Coronary artery (tissue), 2 donors: ENCODE measurements around the gene EIF4E1B.
A peak's percentile ranks its signal among the peaks of the same experiment; 100 is the strongest.
"Not testable (repeated sequence)": the region's sequence is repeated elsewhere in the genome, so short reads cannot be mapped to it uniquely, and the experiment has no call there.

Experiments
- DNase-seq: peaks from one replicate; pipeline ENCODE4 v3.0.0-alpha.2; 2017; ENCODE audit warnings: low spot score
- H3K27ac ChIP-seq, 2 donors: fragments of 200-600 bp; sonication (generic); one replicate each; pipeline ENCODE4 v1.5.1; 2016 to 2019
- H3K4me3 ChIP-seq: fragments of 200-600 bp; sonication (generic); 2 replicates; pipeline ENCODE4 v1.5.1; 2016; ENCODE audit warnings: mild to moderate bottlenecking, moderate library complexity
- TF ChIP-seq, protein P1 (sequence below): fragments of 200-600 bp; sonication (generic); IDR thresholded peaks from one replicate; pipeline ENCODE4 v1.5.1; 2019; ENCODE audit warnings: antibody characterized with exemption

The EIF4E1B gene

DNA sequence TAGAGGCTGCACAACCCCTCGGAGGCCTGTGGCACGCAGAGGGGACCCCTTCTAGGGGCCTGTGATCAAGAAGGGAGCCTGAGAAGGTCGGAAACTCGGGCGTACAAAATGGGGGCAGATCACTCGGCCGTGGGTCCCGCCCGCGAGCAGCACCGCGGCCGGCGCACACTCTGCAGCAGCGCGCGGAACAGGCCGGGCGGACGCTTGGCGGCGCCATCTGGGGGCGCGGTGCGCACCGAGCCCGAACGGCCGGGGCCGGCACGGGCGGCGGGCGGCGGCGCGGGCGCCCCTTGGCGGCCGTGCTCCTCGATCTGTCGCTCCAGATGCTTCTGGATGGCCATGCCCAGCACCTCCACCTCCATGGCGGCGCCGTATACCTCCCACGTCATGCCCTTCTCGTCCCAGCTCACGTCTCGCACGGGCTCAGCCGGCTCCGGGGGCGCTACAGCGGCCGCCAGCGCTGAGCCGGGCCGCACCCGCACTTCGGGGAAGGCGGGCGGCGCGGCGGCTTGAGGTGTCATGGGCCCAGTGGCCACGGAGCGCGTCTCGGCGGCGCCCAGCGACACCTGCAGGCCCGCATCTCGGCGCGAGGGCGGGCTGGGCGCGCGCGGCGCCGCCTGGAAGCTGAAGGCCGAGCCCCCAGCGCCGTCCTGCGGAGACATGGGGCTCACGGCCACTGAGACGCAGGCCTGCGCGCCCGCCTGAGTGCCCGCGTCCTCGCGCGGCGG is 33.6 kb upstream of the EIF4E1B start:
- TF ChIP-seq, protein P1, sequence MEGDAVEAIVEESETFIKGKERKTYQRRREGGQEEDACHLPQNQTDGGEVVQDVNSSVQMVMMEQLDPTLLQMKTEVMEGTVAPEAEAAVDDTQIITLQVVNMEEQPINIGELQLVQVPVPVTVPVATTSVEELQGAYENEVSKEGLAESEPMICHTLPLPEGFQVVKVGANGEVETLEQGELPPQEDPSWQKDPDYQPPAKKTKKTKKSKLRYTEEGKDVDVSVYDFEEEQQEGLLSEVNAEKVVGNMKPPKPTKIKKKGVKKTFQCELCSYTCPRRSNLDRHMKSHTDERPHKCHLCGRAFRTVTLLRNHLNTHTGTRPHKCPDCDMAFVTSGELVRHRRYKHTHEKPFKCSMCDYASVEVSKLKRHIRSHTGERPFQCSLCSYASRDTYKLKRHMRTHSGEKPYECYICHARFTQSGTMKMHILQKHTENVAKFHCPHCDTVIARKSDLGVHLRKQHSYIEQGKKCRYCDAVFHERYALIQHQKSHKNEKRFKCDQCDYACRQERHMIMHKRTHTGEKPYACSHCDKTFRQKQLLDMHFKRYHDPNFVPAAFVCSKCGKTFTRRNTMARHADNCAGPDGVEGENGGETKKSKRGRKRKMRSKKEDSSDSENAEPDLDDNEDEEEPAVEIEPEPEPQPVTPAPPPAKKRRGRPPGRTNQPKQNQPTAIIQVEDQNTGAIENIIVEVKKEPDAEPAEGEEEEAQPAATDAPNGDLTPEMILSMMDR, result no peak
- Histone ChIP-seq H3K27ac (no peak overlapping the region), H3K4me3 (peak overlapping the region; percentile 68)
- DNase-seq, result no peak

DNA sequence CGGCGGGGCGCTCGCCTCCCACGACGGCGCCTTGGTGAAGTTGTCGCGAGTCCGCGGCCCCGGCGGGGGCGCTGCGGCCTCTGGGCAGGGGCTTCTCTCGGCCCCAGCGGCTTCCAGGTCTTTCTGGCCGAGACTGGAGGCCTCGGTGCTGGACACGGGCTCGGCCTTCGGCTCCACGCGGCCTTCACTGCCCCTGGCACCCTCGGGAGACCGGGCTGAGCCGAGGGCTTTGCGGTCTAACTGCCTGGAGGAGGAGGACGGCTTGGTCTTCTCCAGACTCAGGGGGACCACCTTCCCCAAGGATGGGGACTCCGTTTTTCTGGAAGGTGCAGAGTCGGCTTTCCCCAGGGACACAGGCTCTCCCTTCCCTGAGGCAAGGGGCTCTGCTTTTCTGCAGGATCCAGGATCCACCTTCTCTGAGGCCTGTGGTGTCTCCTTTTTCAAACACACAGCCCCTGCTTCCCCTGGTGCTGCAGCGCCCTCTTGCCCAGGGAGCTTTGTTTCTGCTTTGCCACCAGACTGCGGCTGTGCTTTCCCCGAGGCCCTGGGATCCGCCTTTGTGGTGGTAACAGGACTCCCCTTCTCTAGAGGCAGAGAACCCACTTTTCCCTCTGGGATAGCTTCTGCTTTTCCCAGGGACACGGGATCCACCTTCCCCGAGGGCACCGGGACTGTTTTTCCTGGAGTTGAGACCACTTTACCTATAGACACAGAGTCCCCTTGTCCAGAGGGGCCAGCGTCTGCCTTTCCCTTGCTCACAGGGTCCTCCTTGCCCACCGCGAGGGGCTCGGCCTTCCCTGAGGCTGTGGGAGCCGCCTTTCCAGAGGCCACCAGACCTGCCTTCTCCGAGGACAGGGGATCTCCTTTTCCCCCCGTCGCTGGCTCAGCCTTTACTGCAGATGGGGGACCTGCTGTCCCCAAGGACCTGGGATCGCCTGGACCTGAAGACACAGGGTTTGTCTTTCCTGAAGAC is 32.8 kb upstream of the EIF4E1B start:
- TF ChIP-seq, protein P1, result no peak
- Histone ChIP-seq H3K4me3 (peak overlapping the region; percentile 68), H3K27ac (no peak overlapping the region)
- no peak for DNase-seq

DNA sequence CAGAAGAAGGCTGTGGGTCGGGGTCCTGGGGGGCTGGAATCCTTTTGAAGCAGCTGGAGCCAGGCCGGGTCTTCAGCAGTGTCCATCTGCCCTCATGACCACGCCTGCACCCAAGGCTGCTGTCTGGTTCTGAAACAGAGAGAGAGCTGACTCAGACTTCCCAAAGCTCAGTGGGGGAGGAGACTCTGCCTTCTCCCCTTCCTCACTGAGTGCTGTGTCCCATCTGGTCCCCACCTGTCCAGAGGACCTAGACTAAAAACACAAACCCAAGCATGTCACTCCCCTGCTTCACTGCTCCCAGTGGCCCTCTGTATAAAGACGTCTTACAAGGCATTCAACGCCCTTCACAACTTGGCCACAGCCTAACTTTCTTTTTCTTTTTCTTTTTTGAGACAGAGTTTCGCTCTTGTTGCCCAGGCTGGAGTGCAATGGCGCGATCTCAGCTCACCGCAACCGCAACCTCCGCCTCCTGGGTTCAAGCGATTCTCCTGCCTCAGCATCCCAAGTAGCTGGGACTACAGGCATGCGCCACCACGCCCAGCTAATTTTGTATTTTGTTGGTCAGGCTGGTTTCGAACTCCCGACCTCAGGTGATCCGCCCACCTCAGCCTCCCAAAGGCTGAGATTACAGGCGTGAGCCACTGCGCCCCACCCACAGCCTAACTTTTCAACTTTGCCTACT is 30.6 kb upstream of the EIF4E1B start:
- not testable (repeated sequence) for H3K4me3 ChIP-seq, H3K27ac ChIP-seq, DNase-seq

DNA sequence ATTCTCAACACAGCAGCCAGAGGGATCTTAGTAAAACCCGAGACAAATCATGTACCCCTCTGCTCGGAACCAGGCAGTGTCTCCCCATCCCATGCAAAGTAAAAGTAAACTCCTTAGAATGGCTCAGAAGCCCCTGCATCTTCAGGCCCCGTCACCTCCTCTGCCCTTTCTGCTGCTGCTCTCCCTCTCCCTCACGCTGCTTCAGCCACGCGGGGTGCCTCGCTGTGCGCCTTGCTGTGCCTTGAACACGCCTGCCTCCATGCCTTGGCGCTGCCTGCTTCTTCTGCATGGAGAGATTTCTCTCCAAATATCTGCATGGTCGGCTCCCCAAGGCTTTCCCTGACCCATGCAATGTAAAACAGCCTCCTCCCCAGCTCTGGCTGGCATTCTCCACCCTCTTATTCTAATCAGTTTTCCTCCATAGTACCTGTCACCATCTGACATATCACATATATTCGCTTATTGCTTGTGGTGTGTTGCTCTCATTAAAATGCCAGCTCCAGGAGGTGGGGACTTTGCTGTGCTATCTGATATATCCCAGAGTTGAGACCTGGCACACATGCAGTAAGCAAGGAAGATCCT is 28.5 kb upstream of the EIF4E1B start:
- no peak for DNase-seq

DNA sequence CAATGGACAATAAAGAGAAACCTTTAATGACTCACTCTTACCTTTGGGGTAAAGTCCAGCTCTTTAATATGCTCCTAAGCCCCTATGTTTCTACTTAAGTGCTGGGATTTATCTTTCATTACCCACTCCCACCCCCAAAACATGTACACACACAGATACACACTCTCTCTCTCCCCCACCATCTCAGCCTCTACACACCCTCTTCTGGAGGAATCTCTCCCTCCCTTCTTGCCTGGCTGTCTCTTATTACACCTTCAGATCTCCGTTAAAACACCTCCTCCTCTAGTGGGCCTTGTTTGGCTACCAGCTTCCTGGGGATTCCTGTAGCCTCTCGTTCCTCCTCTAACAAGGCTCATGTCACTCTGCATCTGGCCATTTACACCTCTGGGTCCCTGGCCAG is 27.4 kb upstream of the EIF4E1B start:
- H3K27ac ChIP-seq, result no peak overlapping the region
- no peak for DNase-seq
- TF ChIP-seq, protein P1, result no peak
- H3K4me3 ChIP-seq, result no peak overlapping the region

More for the DNA sequence above, 28.5 kb upstream of the EIF4E1B start:
- H3K4me3 ChIP-seq, result no peak overlapping the region
- H3K27ac ChIP-seq, result no peak overlapping the region
- TF ChIP-seq, protein P1, result no peak

DNA sequence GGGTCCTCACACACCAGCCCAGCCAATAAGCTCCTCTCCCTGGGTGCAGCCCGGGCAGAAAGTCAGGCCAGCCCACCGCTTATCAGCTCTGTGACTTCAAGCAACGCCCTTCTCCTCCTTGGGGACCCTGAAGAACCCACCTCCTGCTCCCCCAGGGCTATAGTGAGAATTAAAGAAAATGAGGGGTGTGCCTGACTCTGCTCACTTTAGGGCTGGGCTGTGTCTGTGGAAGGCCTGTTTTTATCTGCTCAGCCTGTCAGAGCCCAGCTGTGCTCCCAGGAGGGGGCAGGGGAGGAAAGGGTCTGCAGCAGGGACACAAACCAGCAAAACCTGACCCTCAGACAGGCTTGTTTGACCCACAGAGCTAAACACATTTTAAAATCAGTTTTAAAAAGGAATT is 24.4 kb upstream of the EIF4E1B start:
- no peak for DNase-seq
- TF ChIP-seq, protein P1, result no peak
- H3K27ac ChIP-seq, result no peak overlapping the region
- no peak overlapping the region for H3K4me3 ChIP-seq

DNA sequence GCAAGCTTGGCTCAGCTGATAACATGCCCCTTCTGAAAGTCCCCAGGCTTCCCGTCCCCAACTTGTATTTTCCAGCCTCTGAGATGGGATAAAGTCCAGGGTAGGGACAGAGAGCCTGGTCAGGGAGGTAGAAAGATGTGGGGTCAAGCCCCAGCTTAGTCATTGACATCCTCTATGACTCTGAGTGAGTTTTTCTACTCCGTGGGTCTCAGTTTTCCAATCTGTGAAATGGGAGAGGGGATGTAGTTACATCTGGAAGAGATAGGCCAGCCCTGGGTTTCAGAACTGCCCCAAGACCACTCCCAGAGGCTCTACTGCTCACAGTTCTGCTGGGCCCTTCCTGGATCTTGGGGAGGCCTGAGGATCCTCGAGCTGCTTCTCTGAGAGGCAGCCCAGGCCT is 23.6 kb upstream of the EIF4E1B start:
- no peak overlapping the region for H3K4me3 ChIP-seq
- no peak for DNase-seq
- TF ChIP-seq, protein P1, result no peak
- H3K27ac ChIP-seq, result no peak overlapping the region
